SH-SY5Y (cell line): Measurements from ENCODE around the gene GIMAP8.

Experiments
- GATA2 ChIP-seq: IDR thresholded peaks from 2 replicates; pipeline ENCODE4 v1.6.1; 2011; ENCODE audit warnings: mild to moderate bottlenecking, low read depth, low read length
- GATA3 ChIP-seq: IDR thresholded peaks from 2 replicates; pipeline ENCODE4 v1.6.1; 2011; ENCODE audit warnings: low read depth, mild to moderate bottlenecking, low read length, moderate library complexity

- no peak for TF ChIP-seq GATA2
- no peak for TF ChIP-seq GATA3
Measured at GRCh38 chr7:150425670-150426069, 24.8 kb upstream of the GIMAP8 start.
